ENCODE measurements around the gene TNFRSF11A.

- TF ChIP-seq POLR2A (IDR thresholded peaks at IDR 0.05) (no peak), CTCF (IDR thresholded peaks at IDR 0.05) (no peak), POLR2AphosphoS5 (IDR thresholded peaks at IDR 0.05) (no peak)
These were observed 71.9 kb downstream of the TNFRSF11A start for GRCh38 chr18:62396967-62397366.
